GM21367 (cell line): ENCODE data around the gene PPP1R9B.

ENCODE experiments used
- ATAC-seq: cut with Tn5 transposase; IDR thresholded peaks from one replicate; pipeline ENCODE4 v1.9.1; 2021; ENCODE audit not compliant: unreplicated experiment

PPP1R9B gene

GRCh38 chr17:50128441-50129352 lies 21.8 kb downstream of the PPP1R9B start:
- ATAC-seq, result no peak

GRCh38 chr17:50127697-50128361 lies 22.6 kb downstream of the PPP1R9B start:
- ATAC-seq, result no peak

DNA sequence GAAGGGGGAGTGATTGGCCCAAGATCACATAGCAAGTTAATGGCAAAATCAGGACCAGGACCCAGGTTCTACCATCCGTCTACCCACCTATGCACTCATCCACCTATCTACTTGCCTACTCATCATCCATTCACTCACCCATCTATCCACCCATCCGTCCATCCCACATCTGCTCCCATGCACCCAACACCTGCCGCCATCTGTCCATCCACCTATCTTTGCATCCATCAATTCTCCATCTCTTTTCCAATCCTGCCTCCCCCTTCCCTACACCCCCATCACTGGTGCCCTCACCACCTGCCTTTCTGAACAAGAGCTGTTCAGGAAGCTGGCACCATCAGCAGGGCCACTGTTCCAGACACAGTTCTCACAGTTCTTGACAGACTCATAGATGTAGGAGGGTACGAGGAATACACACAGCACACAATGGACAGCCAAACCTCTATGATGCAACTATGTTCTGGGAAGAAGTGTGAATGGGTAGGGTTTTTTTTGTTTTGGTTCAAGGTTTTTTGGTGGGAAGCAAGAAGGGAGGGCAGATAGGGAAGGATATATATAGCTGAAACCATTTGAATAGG lies 25.0 kb downstream of the PPP1R9B start:
- ATAC-seq, result no peak

GRCh38 chr17:50123649-50124349 lies 26.7 kb downstream of the PPP1R9B start:
- no peak for ATAC-seq

DNA sequence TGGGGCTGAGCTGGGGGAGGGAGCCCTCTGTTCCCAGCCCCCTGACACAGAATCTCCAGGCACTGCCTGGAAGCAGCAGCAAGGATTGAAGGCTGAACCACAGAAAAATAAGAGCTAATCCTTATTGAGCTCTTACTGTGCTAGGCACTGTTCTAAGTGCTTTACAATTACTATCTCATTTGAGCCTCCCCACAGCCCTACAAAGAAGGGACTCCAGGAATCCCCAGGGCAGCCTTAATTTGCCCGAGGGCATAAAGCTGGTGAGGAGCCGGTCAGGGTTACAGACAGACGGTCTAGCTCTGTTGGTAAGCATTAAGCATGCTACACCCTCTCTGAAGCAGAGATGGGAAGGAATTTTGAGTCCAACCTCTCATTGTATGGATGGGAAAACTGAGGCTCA lies 27.5 kb downstream of the PPP1R9B start:
- ATAC-seq, result no peak

DNA sequence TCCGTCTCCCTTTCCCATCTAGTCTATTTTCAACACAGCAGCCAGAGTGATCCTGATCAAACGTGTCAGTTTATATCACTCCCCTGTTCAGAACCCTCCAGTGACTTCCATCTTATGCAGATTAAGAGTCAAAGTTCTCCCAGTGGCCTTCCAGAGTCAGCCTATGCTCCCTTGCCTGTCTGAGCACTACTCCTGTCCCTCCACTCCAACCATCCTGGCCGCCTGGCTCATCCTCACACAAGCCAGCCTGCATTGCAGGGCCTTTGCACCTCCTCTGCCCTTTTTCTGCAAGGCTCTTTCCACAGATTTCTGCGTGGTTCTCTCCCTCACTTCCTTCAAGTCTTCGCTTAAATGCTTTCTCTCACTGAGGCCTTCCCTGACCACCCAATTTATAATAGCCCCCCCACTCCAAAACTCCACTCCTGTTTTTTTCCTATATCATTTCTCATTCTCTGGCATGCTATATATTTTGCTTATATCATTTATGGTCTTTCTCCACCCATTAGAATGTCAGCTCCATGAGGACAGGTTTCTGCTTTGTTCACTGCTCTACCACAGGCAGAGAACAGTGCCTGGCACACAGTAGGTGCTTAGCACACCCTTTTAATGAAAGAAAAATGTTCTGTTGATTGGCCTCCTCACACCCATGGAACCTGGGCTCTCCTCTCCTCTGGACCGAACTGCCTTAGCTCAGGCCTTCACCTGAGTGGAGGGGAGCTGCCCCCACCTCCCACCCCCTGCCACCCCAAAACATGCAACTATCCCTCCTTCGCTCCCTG lies 29.8 kb downstream of the PPP1R9B start:
- ATAC-seq, result no peak

GRCh38 chr17:50118828-50119218 lies 31.7 kb downstream of the PPP1R9B start:
- no peak for ATAC-seq

DNA sequence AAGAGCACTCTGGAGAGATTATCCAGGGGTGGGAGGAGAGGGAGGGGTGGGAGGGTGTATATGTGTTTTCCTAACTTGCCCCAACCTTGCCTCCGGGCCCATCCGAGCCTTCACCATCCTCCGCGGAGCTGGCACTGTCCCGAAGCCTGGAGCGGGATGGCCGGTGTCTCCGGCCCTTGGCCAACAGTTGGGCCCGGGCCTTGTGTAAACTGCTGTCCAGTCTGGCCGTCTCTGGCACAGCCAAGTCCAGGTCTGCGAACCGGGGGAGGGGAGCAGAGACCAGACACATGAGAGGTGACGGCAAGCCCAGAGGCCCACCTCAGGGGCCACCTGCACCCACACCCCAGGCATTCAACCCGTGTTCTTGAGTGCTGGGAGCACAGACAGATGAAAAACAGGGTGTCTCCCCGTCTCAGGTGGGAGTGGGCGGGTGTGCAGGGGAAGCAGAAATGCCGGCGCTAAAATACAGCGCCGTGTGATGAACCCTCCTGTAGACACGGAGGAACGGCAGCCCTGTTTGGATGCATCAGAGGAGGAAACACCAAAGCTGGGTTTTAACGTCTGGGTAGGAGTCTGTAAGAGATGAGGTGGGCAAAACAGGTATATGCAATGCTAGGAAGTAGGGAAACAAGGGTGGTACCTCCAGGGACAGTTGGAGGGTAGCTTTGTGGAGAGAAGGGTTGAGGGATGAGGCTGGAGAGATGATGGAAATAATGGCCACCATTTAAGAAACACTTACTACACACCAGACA lies 32.2 kb downstream of the PPP1R9B start:
- ATAC-seq, result no peak

GRCh38 chr17:50117202-50118051 lies 33.0 kb downstream of the PPP1R9B start:
- ATAC-seq, result no peak

- ATAC-seq, result no peak
Observed at GRCh38 chr17:50115756-50116155, 34.7 kb downstream of the PPP1R9B start.

DNA sequence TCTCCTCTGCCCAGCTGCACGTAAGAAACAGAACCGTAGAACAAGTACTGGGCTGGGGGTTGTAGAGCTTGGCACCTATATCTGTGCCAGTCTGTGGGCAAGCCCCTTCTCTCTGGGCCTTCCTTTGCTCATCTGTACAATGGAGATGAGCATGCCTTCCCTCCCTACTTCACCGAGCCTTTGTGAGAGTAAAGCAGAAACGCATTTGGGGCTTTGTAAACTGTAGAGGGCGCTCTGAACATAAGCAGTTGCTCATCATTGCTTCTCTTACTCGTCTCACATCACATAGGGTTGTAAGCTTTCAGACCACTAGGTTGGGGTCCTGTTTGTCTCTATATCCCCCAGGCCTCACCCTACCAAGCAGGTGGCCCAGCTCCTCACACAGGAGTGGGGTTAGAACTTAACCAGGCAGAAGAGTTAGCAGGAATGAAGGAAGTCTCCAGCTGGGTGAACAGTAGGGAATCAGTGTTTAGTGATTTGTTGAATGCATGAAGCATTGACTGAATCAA lies 35.6 kb downstream of the PPP1R9B start:
- ATAC-seq, result no peak

- ATAC-seq, result no peak
Observed at GRCh38 chr17:50114401-50114800, 36.1 kb downstream of the PPP1R9B start.

GRCh38 chr17:50113624-50114320 lies 36.7 kb downstream of the PPP1R9B start:
- no peak for ATAC-seq

DNA sequence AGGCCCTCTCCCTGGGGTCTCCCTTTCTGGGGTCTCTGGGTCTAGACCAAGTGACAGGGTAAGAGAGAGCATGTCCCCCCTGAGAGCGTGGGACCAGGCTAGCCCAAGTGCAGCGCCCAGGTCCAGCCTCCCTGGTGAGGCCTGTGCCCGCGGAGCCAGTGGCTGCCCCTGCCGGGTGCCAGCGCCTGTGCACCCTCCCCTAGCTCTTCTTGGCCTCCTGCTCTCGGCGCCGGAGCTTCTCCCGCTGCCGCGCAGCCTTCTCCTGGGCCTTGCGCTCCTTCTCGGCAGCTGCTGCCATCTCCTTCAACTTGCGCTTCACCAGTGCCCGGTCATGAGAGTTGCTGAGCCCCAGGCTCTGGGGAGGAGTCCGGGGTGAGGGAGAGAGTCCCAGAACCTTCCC lies 37.8 kb downstream of the PPP1R9B start:
- ATAC-seq, result no peak

DNA sequence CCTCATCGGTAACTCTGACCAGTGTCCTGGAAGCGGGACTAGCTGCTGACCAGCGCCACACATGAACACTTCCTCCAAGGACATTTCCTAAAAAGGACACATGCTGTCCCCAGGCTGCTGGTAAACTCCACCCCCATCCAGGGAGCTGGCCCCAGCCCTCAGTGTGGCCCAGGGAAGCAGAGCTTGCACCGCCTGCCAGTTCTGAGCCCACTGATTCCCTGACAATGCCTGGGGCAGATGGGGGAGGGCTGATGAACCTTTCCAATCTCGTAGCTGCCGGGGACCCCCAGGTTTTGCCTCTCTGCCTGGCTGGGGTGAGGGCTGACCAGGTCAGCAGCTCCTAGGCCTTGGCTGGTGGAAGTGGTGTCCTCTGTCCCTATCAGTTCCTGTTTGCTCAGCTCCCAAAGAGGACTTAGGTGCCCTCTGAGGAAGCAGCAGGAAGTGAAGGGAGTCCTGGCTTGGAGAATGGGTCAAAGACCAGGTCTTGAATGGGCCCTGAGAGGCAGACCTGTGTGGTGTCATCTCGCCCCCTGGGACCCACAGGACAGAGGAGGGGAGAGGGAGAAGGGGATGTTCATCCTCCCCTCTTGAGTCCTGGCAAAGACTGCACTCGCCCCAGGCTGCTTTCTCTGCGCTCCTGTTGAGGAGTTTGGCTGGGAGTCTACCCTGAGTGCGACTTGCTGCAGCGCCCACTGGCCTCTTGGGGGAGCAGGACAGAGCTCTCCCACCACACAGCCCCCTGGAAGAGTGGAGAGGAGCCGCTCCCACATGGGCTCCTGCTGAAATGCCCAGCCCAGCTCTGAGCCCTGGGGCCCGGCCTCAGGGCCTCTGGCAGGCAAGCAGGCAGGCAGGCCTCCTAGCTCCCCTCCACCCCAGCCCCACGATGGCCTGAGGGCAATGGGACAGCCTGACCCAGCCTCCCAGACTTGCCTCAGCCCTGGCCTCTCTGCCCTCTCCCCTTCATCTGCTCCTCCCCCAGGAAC lies 38.5 kb downstream of the PPP1R9B start:
- ATAC-seq, result no peak

GRCh38 chr17:50110591-50111349 lies 39.7 kb downstream of the PPP1R9B start:
- no peak for ATAC-seq
